ENCODE measurements around the gene PGRMC2.

Gene PGRMC2, protein sequence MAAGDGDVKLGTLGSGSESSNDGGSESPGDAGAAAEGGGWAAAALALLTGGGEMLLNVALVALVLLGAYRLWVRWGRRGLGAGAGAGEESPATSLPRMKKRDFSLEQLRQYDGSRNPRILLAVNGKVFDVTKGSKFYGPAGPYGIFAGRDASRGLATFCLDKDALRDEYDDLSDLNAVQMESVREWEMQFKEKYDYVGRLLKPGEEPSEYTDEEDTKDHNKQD

DNA sequence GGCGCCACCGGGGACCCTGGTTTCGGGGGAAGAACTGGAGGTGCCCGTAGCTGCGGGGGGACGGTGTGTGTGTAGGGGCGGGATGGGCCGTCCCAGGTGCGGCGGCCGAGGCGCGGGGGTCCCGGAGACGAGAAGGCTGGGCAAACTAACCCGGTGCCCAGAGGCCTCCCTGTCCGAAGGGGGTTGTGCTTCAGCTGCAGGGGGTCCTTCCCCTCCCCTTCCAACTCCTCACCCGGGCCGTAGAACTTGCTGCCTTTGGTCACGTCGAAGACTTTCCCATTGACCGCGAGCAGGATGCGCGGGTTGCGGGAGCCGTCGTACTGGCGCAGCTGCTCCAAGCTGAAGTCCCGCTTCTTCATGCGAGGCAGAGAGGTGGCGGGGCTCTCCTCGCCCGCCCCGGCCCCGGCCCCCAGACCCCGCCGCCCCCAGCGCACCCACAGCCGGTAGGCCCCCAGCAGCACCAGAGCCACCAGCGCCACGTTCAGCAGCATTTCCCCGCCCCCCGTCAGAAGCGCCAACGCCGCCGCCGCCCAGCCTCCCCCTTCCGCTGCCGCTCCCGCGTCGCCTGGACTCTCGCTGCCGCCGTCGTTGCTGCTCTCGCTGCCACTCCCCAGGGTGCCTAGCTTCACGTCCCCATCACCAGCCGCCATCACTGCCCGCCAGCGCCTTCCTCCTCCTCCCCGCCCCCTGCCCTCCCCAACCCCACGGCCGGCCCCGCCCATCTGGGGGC, at the start of gene PGRMC2:
Gene PGRMC2 (minus strand): TSS at position 673 of the 730 bp plus-strand sequence. CDS start 23 bp downstream, at position 650.
- DNase-seq = no peak

DNA sequence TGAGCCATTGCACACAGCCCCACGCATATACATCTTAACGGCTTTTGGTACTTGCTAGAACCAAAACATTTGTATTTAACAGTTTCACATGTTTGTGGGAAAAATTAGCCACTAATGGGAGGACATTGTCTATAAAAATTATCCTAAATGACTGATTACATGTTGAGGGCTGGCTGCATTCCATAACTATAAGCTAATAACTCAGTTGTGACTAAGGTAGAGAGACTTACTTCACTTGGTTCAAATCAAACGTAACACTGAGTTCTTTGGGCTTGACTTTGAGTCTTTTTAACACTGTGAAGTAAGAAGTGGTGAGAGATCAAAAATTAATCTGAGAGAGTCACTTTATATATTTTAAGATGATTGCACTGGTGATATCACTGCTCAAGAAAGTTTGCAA, 47.9 kb upstream of the PGRMC2 start:
- no peak for DNase-seq

DNA sequence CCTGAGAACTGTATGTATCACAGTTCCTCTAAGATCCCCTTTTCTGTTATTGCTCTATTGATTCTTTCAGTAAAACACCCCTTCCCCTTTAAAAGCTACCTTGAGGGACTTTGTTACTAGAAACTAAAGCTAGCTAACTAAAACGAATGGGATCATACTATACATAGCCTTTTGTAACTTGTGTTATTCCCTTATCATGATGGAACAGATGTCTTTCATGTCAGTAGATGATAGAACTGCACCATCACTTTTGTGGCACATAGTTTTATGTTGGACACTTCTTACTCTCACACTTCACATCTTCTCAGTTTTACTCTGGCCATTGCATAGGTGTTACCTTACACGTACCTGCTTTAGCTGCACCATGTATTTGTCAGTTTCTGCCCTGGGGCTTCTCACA, 46.6 kb upstream of the PGRMC2 start:
- no peak for DNase-seq

DNA sequence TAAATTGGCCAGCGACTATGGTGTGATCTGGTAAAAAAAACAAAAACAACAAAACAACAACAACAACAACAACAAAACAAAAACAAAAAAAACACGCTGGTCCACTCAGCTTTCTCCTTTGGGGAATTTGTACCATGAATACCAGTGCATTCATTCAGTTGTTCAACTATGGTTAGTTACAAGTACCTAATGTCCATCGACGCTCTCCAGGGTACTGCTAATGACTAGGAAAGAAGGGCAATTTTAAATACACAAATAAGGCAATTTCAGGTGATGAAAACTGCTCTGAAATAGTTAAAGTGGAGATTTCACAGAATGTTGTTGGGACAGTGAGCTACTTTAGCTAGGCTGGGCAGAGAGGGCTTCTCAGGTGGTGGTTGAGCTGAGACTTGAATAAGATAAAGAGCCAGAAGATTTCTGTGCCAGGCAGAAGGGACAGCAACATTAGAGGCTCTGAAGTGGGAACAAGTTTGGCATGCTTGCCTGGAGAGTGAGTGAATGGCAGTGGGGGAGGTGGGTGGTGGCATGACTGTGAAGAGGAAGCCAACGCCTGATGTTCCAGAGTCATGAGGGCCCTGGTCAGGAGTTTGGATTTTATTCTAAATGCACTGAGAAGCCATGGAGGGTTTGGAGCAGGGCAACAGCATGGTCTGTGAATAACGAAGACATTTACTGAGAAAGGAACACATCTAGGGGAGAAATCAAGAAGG, 45.9 kb upstream of the PGRMC2 start:
- no peak for DNase-seq

DNA sequence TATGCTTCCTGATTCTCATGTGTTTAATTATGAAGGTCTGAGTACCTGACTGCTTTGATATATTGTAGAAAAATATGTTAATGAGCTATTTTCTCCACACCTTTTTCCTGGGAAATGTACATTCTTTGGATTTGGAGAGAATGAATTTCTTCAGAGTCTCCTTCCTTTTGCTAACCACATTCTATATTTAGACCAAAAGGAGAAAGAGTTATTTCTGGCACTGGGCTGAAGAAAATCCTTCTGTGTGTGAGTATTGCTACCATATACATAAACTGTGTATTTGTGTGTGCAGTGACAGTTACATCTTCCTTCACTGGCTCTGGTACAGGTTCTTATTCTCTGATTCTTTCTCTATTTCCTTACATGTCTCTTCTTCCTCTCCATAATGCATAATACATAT, 44.5 kb upstream of the PGRMC2 start:
- no peak for DNase-seq

DNA sequence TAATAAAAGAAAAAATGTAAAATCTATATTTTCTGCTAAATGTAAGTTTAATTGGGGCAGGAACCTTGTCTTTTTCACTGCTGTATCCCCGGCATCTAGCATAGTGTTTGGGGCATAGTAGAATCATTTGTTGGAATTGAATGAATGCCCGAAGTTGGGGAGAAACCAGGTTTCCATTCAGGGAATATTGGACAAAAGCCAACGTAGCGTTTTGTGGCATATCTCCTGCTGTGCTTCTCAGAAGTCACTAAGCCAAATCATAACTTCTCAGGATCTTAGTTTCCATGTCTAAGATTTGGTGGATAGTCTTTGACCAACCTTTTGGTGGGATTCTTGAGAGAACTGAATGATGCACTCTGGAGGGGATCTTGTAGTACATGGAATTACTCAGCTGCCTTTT, 42.0 kb upstream of the PGRMC2 start:
- DNase-seq = no peak

DNA sequence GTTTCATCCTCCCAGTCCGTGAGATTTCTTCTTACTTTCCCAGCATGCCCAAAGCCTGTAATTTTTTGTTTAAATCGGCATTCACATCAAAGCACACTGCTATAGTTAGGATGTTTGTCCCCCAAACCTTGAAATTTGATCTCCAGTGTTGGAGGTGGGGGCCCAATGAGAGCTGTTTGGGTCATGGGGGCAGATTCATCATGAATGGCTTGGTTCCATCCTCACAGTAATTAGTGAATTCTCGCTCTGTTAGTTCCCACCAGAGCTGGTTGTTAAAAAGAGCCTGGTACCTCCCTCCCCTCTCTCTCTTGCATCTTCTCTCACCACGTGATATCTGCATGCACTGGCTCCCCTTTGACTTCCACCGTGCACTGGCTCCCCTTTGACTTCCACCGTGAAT, 40.5 kb upstream of the PGRMC2 start:
- DNase-seq = no peak

DNA sequence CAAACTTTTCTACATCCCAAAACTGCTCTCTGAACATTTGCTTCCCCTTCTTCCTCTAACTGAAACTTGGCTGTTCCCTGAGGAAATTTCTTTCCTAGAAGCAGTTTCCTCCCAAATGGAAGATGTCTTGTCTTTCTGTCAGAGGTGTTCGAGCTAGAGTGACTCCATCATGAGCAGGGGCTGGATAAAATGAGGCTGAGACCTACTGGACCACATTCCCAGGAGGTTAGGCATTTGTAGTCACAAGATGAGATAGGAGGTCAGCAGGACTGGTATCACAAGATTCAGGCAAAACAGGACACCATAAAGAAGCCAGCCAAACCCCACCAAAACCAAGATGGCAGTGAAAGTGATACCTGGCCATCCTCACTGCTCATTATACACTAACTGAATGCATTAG, 35.8 kb upstream of the PGRMC2 start:
- no peak for DNase-seq

DNA sequence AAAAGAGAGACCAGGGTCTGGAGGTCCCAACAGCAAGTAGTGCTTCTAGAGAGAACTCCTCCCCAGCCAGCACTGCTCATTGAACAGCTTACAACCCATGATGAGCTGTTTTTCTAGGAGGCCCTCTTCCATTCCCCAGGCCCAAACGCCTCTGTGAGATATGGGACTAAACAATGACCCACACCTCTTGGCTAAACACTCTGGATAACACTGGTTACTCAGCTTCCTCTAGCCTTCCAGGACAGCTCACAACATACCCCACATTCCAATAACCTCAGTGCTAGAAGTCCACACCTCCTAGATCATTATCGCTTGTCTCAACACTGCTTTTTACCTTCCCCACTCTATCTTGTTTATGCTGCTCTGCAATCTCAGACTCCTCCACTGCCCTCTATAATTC, 35.4 kb upstream of the PGRMC2 start:
- DNase-seq = no peak

DNA sequence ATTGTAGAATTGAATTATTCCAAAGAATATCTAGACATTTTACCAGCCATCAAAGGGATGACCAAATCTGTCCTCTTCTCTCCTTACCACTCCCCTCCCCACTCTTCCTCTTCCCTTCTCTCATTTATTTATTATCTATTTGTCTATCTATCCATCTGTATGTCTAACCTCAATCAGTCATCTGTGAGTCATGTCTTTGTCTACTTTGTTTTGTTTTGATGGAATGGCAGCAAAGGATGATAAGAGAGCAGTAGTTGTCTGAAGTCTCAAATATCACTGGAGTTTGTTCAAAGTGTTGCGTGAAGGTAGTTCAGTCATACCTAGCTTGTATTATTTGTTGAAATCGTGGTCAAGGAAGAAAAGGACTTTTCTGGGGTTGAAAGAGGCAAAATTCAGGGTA, 34.7 kb upstream of the PGRMC2 start:
- DNase-seq = no peak

DNA sequence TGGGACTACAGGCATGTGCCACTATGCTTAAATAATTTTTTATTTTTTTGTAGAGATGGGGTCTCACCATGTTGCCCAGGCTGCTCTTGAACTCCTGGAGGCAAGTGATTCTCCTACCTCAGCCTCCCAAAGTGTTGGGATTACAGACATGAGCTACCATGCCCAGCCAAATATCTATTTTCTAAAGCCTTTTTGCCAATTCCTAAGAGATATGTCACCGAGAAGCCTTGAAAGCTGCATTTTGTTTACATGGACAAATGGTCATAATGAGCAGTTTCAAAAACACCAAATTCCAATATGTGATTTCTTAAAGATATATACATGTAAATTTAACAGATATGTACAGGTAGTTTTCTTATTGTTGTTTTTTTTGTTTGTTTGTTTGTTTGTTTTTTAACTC, 33.0 kb upstream of the PGRMC2 start:
- no peak for DNase-seq

DNA sequence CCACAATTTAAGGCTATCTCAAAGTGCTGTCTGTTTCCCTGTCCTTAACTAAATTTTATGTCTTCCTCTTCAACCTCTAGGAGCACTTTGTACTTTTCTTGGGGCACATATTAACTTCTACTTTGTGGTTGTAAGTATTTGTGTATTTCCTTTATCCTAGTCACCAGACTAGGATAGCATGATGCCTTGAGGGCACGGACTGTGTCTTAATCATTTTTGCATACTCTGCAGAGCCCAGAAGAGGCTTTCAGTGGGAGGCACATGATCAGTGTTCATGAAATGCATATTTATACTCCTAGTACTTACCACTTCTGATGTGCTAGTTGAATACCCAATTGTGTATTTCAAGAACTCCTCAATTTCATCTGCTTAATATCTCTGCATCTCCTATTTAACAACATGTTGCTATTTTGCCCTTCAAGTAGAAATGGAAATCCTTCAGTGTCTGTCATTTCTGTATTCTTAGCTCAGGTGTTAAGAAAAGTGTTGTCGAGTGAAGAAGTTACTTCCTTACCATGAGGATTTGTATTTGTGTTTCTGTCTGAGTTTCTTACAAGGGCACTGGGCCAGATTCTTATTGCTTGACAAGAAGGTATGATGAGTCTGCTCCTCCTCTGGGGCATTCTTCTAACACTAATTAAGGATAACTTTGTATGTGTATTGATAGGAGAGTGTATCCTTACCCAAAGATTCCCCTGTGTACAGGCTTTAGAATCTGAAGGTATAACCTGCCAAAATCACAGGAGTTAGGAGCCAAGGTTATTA, 28.3 kb upstream of the PGRMC2 start:
- DNase-seq = no peak

DNA sequence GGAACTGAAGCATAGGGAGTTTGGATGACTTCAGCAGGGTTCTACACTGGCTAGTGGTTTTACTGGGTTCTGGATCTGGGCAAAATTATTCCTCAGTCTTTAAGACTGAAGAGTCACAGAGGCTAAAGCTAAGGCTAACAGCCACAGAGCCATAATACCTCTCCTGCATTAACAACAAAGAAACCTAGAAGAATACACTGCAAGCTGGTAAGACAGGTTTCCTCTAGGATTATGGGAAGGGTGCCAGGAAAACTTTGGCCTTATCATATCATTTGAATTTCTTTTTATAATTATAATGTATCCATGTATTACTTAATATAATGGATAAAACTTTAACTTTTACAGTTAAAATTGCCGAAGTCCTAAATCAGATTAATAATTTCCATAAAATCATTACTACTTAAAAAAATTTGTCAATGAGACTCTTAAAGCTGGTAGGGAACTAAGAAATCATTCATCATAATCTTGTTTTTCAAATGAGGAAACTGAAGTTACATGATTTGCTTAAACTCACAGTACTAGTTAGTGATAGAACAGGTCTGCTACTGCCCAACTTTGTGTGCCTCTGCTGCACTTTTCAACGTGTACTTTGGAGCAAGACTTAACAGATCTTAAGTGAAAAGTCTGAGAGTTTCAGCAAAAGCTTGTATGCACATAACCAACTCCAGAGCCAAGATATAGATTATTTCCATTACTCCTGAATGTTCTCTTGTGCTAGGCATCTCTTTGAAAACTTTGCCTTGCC, 24.2 kb upstream of the PGRMC2 start:
- no peak for DNase-seq

DNA sequence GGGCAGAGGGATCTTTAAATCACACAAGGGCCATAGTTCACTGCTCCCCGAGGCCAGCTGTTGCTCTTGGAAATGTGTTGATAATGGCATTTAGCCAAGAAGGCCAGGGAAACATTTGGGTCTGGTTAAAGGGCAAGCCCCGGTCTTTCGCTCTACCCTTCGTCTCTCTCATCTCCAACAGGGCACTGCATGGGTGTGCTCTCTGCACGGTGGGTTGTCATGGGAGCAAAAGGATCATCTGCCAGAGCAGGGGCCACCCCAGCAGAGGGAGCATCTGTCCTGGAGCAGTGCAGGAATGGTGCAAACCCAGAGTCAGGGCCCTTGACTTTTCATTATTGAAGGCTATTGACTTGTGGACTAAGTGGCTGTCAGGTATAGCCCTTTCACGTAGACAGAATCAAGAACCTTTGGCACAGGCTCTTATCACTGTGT, 22.7 kb upstream of the PGRMC2 start:
- DNase-seq = no peak

DNA sequence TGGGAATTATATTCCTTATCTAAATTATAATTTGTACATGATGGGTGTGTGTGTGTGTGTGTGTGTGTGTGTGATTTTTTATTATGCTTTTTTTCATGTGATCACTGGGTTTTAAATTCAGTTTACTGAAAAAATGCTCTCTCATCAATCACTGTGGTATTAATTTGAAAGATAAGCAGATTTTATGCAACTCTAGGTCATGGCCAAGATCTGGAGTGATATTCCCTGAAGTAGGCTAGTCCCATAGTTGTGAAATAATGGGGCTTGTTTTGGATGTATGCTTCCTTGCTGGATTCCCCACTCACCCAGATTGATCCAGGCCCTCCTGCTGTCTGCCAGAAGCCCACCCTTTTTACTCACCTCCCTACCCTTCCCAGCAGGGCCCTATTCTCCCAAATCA, 22.0 kb upstream of the PGRMC2 start:
- DNase-seq = no peak

DNA sequence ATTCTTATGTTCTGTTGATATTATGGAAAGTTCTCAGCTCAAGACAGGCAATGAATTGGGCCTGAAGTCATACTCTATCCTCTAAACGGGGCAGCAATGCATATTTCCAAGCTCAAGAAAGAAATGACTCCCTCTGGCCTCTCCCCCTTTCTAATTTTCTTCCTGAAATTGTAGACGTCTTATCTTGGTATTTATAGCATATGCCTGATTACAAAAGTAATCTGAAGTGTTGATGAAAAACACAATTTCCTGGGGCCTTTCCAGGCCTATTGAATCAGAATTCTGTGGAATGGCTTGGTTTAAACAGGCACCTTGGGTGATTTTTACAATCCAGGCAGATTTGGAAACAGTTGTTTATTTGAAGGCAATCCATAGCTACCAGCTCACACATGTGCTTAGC, 21.4 kb upstream of the PGRMC2 start:
- no peak for DNase-seq

DNA sequence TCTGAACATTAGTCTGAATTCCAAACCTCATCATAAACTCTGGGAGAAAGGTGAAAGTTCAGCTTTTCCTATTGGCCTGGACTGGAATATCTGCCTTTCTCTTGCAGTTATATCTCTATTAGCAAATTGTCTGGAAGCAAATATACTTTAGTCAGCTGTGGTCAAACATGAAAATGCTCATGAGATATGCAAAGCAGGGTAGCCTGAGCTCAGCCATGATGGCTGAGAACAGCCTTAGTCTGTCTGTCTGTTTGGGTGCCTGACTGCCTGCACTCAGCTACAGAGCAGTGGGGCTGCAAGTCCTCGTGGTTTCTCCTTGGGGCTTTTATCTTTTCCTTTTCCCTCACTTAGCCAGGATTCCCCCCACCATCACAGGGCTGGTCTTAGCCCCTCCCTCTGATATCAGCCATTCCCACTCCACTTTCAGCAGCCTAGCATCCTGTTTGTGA, 19.5 kb upstream of the PGRMC2 start:
- DNase-seq = no peak

DNA sequence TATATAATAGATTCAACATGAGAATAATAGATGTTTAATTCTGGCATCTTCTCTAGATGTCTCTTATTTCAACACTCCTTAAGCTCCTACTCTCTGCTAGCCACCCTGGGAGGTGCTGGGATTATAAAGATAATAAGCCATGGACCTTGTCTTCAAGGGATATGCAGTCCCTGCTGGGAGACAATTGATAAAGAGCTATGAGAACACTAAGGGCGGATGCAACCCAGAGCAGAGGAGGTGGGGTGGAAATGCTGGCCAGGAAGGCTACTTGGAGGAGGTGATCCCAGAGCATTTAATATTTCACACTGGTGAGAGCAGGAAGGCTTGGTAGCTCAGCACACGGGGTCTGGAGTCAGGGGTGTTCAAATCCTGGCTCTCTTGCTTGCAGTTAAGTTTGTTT, 18.3 kb upstream of the PGRMC2 start:
- DNase-seq = no peak

DNA sequence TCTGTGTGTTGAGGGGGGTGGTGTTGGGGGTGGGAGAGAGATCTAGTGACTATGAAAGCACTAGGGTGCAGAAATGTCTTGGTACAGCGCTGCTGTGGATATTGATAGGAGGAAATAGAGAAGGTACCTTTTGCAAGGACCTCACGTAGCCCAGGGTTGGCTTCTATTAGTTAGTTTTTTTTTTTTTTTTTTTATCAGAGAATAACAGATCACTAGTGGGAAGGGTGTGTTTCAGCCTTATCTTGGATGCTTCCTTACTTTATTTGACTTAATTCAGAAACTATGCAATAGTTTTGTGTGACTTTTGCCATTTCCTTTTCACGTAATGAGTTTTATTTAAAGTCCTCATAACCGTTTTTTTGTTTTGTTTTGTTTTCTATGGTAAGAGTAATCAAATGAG, 16.4 kb upstream of the PGRMC2 start:
- DNase-seq = no peak

DNA sequence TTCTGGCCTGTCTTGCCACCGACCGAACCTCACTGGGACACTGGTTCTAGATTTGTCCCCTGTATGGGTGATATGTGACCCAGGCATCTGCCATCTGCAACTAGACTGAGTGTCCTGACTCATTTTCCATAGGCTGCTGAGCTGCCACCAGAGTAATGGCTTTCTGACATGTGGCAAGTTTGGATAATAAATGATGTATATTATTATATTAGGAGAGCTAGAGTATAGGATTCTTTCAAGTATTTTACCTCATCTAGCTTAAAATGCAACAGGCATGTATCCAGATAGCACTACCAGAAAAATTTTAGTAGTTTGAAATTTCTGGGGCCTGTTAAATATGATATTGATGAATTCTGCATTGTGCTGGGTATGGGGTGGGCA, 15.8 kb upstream of the PGRMC2 start:
- DNase-seq = no peak

DNA sequence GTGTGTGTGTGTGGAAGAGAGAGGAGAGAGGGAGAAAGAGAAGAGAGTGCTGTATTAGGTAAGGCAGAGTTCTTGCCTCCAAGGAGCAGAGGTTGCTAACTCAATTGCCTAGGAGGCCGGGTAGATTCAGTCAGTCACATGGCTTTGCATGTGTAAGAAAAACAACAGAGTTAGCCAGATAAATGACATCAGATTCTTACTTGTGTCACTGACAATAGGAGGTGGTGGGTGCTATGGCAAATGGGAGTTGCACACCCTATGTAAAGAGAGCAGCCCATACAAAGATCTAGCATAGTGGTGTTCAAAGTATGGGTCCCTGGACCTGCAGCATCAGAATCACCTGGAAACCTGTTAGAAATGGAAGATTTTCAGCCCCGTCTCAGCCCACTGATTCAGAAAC, 14.4 kb upstream of the PGRMC2 start:
- DNase-seq = no peak

DNA sequence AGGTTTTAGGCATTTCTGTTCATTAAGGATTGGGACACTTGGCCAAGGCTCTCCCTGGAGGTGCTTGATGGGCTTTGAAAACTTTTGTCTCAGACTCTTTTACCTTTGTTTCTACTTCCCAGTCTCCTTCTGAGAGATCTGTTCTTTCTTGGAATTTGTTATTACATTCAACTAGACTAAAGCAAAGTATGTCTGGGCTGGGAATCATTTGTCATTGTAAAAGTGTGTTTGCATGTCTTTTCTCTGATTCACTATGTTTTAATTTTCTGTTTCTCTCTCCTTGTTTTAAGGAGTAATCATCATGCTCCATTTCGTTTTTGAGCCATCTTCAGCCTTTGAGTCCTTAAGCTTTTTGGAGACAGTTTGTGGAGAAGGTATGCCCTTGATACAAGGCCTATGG, 12.2 kb upstream of the PGRMC2 start:
- DNase-seq = no peak

DNA sequence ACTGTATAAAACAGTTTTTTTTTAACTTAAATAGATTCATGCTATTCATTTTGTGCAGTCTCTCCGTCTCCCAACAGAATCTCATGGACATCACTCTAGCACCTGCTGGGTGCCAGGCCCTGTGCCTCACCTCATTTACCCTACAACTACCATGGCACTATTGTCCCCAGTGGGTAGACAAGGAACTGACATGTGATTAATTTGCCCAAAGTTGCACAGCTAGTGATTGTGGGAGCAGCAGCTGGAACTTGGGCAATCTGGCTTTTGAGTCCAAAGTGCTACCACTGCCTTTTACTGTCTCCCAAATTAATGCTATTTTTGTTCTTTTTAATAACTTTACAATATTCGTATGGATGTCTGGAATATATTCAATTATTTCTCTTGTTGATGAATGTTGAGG, 11.2 kb upstream of the PGRMC2 start:
- no peak for DNase-seq
